Activated CD8-positive, alpha-beta T cell treated with anti-CD3 and anti-CD28 coated beads for 36 hours (primary cell): ENCODE results near the gene RASSF4. TPM values are rescaled to one million over a fixed set of nuclear protein-coding genes. Genes with fewer than 3 reads are reported as not detected.

ENCODE experiments used
- ATAC-seq: fragments of 200-7000 bp; cut with Tn5 transposase; one replicate; pipeline ENCODE4 v1.10.0; 2021; ENCODE audit warnings: mild to moderate bottlenecking, moderate library complexity
- CTCF ChIA-PET: fragments of 350-600 bp; sonication (Branson Sonifier 250); formaldehyde crosslinking; loops from one replicate; lab custom pipeline; 2021; ENCODE audit warnings: antibody characterized with exemption; lab: Charles Lee
- POLR2A ChIA-PET: fragments of 350-600 bp; sonication (Branson Sonifier 250); formaldehyde crosslinking; loops from one replicate; lab custom pipeline; 2021; ENCODE audit warnings: antibody characterized with exemption; lab: Charles Lee
- DNase-seq: peaks from one replicate; pipeline ENCODE4 v3.0.0-alpha.2; 2020
- H3K27ac Mint-ChIP-seq: one replicate; pipeline ENCODE4 v1.8.0; 2021; ENCODE audit warnings: mild to moderate bottlenecking, mixed read lengths
- H3K27me3 Mint-ChIP-seq: one replicate; pipeline ENCODE4 v1.8.0; 2021; ENCODE audit warnings: mixed read lengths
- H3K36me3 Mint-ChIP-seq: one replicate; pipeline ENCODE4 v1.8.0; 2021; ENCODE audit warnings: low read depth, mixed read lengths
- H3K4me1 Mint-ChIP-seq: one replicate; pipeline ENCODE4 v1.8.0; 2021; ENCODE audit warnings: low read depth, mixed read lengths
- H3K4me3 Mint-ChIP-seq: one replicate; pipeline ENCODE4 v1.8.0; 2021; ENCODE audit warnings: mild to moderate bottlenecking, moderate library complexity, mixed read lengths
- H3K9me3 Mint-ChIP-seq: one replicate; pipeline ENCODE4 v1.8.0; 2021; ENCODE audit warnings: mixed read lengths
- CTCF ChIP-seq: fragments of 200-600 bp; IDR thresholded peaks from one replicate; pipeline ENCODE4 v1.8.0; 2022; ENCODE audit warnings: antibody characterized with exemption, mild to moderate bottlenecking
- intact Hi-C: fragments of 100-400 bp; cut with micrococcal nuclease; formaldehyde crosslinking; loops from one replicate; pipeline ENCODE4 v1.10.0; 2022
- total RNA-seq, 2 experiments: library from RNA; stranded (reverse); gene quantifications; one replicate each; pipeline ENCODE4 v1.2.3, GENCODE V29; 2021

RASSF4 gene
- total RNA-seq, 2 experiments from 2014 or later: 1.8 to 1.9 TPM

DNA sequence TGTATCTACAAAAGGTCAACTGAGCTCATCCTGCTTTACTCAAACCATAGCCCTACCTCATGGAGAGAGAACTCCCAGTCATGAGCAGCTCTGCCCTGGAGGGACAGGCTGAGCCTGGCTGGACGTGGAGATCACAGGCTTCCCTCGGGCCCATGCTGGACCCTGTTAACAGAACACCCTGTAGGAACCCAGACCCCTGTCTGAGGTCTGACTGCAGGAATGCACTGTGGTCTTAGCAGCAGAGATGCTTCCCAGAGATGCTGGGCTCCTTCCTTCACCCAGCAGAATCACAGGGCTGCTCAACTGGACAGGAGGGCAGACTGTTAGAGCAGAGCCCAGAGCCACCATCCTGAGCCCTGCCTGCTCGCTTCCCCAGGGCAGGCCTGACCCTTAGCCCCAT is 47.7 kb upstream of the RASSF4 start:
- no peak overlapping the region for H3K27ac Mint-ChIP-seq
- no peak for TF ChIP-seq CTCF
- CTCF ChIA-PET: no interaction called here
- no peaks in the 10 kb centered on the region for H3K9me3 Mint-ChIP-seq
- DNase-seq (no peak), ATAC-seq (no peak)
- no peak overlapping the region for H3K4me3 Mint-ChIP-seq
- no peaks in the 10 kb centered on the region for H3K36me3 Mint-ChIP-seq
- intact Hi-C loops: no loop called here
- peaks cover 12% of the 10 kb centered on the region for H3K4me1 Mint-ChIP-seq
- no peaks in the 10 kb centered on the region for H3K27me3 Mint-ChIP-seq
- POLR2A ChIA-PET: no interaction called here

GRCh38 chr10:44913350-44914081 is 46.1 kb upstream of the RASSF4 start:
- intact Hi-C loops: no loop called here
- ATAC-seq (peak; percentile 85), DNase-seq (peak; percentile 28)
- no peaks in the 10 kb centered on the region for H3K27me3 Mint-ChIP-seq
- TF ChIP-seq CTCF: no peak
- peaks cover 12% of the 10 kb centered on the region for H3K4me1 Mint-ChIP-seq
- peak overlapping the region; percentile 82 for H3K27ac Mint-ChIP-seq
- no peaks in the 10 kb centered on the region for H3K9me3 Mint-ChIP-seq
- no peak overlapping the region for H3K4me3 Mint-ChIP-seq
- POLR2A ChIA-PET: no interaction called here
- H3K36me3 Mint-ChIP-seq: no peaks in the 10 kb centered on the region
- CTCF ChIA-PET: interaction anchor here (0.9 to 1.3 kb wide), 2 partner anchors 19 to 63 kb away, joined by 3 read pairs; no protein-coding TSS in a partner anchor

- Mint-ChIP-seq H3K27ac (no peak overlapping the region), H3K4me3 (no peak overlapping the region), H3K9me3 (no peaks in the 10 kb centered on the region), H3K4me1 (peaks cover 12% of the 10 kb centered on the region), H3K27me3 (no peaks in the 10 kb centered on the region), H3K36me3 (no peaks in the 10 kb centered on the region)
- no peak for ATAC-seq
- no peak for TF ChIP-seq CTCF
- POLR2A ChIA-PET: no interaction called here
- DNase-seq: no peak
- intact Hi-C loops: no loop called here
- CTCF ChIA-PET: no interaction called here
Observed at GRCh38 chr10:44914891-44915290, 44.7 kb upstream of the RASSF4 start.

DNA sequence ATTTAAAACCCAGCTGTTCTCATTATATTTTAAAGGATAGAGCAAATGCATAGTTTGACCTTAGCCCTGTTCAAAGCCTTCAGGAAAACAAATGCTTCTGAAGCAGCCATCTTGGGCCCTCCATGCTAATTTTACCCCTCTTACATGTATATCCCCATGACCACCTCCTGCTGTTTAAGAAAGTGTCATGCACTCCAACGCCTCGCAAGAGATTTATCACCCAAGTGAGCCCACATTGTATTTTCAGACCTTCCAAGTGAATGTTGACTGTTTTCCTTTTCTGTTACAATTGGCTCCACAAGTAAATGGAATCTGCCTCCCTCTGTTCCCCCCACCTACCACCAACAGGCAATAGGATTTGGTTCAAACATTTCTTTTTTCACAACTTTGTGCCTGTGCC is 43.2 kb upstream of the RASSF4 start:
- no peaks in the 10 kb centered on the region for H3K36me3 Mint-ChIP-seq
- no peak overlapping the region for H3K27ac Mint-ChIP-seq
- ChIA-PET CTCF (no interaction called here), POLR2A (no interaction called here)
- intact Hi-C loops: no loop called here
- ATAC-seq: no peak
- DNase-seq: no peak
- H3K4me1 Mint-ChIP-seq: peaks cover 12% of the 10 kb centered on the region
- H3K9me3 Mint-ChIP-seq: no peaks in the 10 kb centered on the region
- no peak overlapping the region for H3K4me3 Mint-ChIP-seq
- TF ChIP-seq CTCF: no peak
- H3K27me3 Mint-ChIP-seq: no peaks in the 10 kb centered on the region

DNA sequence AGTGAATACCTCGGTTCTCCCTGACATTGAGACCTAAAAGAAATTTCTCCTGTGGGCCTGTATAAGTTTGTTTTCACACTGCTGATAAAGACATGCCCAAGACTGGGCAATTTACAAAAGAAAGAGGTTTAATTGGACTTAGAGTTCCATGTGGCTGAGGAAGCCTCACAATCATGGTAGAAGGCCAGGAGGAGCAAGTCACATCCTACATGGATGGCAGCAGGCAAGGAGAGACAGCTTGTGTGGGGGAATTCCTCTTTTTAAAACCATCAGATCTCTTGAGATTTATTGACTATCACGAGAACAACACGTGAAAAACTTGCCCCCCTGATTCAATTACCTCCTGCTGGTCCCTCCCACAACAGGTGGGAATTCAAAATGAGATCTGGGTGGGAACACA is 41.8 kb upstream of the RASSF4 start:
- no peak for TF ChIP-seq CTCF
- Mint-ChIP-seq H3K27me3 (no peaks in the 10 kb centered on the region), H3K36me3 (no peaks in the 10 kb centered on the region), H3K9me3 (no peaks in the 10 kb centered on the region), H3K27ac (no peak overlapping the region), H3K4me1 (peaks cover 12% of the 10 kb centered on the region), H3K4me3 (no peak overlapping the region)
- POLR2A ChIA-PET: no interaction called here
- DNase-seq: no peak
- no peak for ATAC-seq
- intact Hi-C loops: no loop called here
- CTCF ChIA-PET: no interaction called here
